ENCODE measurements around the gene MOGAT1. TPM values are rescaled to one million over a fixed set of nuclear protein-coding genes. Genes with fewer than 3 reads are reported as not detected.
"Not testable (repeated sequence)": the region's sequence is repeated elsewhere in the genome, so short reads cannot be mapped to it uniquely, and the experiment has no call there.

The MOGAT1 gene
- total and polyA plus RNA-seq, 8 donors, result 0.17 to 0.38 (median 0.29) TPM; not detected in 4

DNA sequence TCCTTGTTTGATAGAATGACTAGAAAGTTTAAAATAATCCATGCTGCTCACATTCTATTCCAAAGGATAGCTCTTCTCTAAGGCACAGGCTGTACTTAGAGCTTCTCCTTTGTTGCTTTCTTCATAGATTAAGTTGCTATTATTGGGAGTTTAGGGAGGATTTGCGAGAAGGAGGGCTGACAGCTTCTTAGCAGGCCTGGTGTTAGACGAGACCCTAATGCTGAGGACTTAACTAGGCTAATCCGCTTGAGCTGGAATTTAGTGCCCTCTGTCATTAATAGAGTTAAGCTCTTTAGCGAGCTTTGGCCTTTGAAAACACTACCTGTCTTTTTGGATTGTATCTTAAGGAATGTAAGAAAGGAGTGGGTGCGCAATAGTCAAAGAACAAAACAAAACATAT is 81.3 kb downstream of the MOGAT1 start:
- no peak for FAIRE-seq
- peak in 3 of 4 donors; percentile 2 to 11 (median 5) for ATAC-seq
- 59 to 66% methylated on average over 5 of the region's 5 CpGs for WGBS, 2 donors
- no peak overlapping the region for H3K4me3 ChIP-seq
- intact Hi-C loops (cut with DNase I), result no loop called here
- H3K36me3 ChIP-seq, result no peaks in the 10 kb centered on the region
- peaks cover 0 to 14% (median 11%) of the 10 kb centered on the region in 3 donors for H3K4me1 ChIP-seq
- TF ChIP-seq, protein P1, sequence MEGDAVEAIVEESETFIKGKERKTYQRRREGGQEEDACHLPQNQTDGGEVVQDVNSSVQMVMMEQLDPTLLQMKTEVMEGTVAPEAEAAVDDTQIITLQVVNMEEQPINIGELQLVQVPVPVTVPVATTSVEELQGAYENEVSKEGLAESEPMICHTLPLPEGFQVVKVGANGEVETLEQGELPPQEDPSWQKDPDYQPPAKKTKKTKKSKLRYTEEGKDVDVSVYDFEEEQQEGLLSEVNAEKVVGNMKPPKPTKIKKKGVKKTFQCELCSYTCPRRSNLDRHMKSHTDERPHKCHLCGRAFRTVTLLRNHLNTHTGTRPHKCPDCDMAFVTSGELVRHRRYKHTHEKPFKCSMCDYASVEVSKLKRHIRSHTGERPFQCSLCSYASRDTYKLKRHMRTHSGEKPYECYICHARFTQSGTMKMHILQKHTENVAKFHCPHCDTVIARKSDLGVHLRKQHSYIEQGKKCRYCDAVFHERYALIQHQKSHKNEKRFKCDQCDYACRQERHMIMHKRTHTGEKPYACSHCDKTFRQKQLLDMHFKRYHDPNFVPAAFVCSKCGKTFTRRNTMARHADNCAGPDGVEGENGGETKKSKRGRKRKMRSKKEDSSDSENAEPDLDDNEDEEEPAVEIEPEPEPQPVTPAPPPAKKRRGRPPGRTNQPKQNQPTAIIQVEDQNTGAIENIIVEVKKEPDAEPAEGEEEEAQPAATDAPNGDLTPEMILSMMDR (IDR thresholded peaks at IDR 0.05), result no peak
- H3K27ac ChIP-seq, result peak overlapping the region in 2 of 4 donors; percentile 59 to 60
- no peak for DNase-seq
- no peaks in the 10 kb centered on the region for H3K9me3 ChIP-seq
- H3K27me3 ChIP-seq, result no peaks in the 10 kb centered on the region

DNA sequence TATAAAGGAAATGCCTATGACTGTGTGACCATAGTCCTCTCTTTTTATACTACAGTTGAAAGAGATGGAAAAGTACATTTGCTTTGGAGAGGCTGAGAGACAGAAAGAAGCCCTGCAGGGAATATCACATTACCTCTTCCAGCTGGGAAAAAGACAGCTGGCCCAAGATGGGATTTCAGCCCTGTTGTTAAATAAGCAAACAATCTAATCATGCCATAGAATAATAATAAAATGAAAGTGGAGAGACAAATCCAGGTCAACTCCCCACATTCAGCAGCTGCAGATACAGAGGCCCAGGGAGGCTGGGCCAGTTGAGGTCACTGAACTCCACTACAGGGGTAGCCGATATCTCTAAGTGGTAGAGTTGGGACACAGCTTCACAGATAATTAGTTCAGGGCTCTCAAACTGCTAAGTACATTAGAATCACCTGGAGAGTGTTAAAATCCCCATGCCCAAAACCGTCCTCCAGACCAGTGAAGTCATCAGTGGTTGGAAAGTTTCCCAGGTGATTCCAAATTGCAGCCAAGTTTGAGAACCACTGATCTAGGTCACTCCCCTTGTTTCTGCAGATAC is 81.9 kb downstream of the MOGAT1 start:
- intact Hi-C loops (cut with DNase I), result no loop called here
- peak in 4 of 6 donors; percentile 35 to 69 (median 54) for DNase-seq
- no peaks in the 10 kb centered on the region for H3K27me3 ChIP-seq
- no peak for FAIRE-seq
- peak; percentile 80 to 92 (median 88) for ATAC-seq
- peaks cover 0 to 14% (median 11%) of the 10 kb centered on the region in 3 donors for H3K4me1 ChIP-seq
- WGBS, 2 donors, result 10 to 14% methylated on average over 2 of the region's 2 CpGs
- TF ChIP-seq, protein P1 (IDR thresholded peaks at IDR 0.05), result no peak
- H3K36me3 ChIP-seq, result no peaks in the 10 kb centered on the region
- no peaks in the 10 kb centered on the region for H3K9me3 ChIP-seq
- no peak overlapping the region for H3K4me3 ChIP-seq
- H3K27ac ChIP-seq, result peak overlapping the region; percentile 11 to 60 (median 41)

DNA sequence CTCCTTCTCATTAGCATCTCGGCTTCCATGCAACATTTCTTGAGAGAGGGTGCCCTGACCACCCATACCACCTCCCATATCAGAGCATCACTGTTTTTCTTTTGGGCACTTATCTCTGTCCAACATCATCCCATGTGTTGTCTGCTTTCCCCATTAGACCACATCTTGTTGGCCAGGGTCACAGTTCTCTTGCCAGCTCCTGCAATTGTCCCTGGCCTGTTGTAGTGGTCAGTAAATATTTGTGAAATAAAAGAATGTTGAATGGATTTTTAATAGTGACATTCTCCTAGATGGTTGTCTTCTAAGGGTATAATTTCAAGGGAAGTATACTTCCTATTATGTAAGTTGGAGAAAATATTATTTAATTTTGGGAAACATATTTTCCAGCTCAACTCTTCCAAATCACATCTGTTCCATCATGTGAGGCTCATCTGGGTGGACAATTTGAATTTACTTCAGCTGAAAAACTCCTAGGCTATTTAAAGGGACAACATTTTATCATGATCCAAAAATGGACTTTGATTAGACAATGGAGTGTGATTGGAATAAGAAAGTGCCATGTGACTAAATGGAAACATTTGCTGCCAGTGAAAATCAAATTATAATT is 83.0 kb downstream of the MOGAT1 start:
- intact Hi-C loops (cut with DNase I), result no loop called here
- no peaks in the 10 kb centered on the region for H3K9me3 ChIP-seq
- no peaks in the 10 kb centered on the region for H3K27me3 ChIP-seq
- ATAC-seq (no peak), FAIRE-seq (no peak), DNase-seq (no peak)
- H3K4me3 ChIP-seq, result no peak overlapping the region
- TF ChIP-seq, protein P1 (IDR thresholded peaks at IDR 0.05), result no peak
- H3K27ac ChIP-seq, result no peak overlapping the region
- peaks cover 0 to 14% (median 11%) of the 10 kb centered on the region in 3 donors for H3K4me1 ChIP-seq
- H3K36me3 ChIP-seq, result no peaks in the 10 kb centered on the region
- WGBS, 2 donors, result 100% methylated on average over 1 of the region's 1 CpG

DNA sequence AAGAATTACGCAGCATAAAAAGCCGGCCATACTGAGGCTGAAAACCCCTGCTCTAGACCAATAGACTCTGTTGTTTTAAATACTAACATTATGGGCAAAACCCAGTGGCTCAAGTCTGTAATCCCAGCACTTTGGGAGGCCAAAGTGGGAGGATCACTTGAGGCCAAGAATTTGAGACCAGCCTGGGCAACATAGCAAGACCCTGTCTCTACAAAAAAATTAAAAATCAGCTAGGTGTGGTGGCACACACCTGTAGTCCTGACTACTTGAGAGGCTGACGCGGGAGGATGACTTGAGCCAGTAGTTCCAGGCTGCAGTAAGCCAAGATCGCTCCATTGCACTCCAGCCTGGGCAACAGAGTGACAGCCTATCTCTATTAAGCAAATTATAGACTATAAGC is 84.1 kb downstream of the MOGAT1 start:
- H3K4me1 ChIP-seq, result peaks cover 0 to 14% (median 11%) of the 10 kb centered on the region in 3 donors
- H3K4me3 ChIP-seq; DNase-seq; intact Hi-C loops (cut with DNase I); ATAC-seq; H3K9me3 ChIP-seq; H3K27me3 ChIP-seq; H3K36me3 ChIP-seq; FAIRE-seq; H3K27ac ChIP-seq: not testable (repeated sequence)
- WGBS, 2 donors, result 78 to 90% methylated on average over 5 of the region's 5 CpGs

DNA sequence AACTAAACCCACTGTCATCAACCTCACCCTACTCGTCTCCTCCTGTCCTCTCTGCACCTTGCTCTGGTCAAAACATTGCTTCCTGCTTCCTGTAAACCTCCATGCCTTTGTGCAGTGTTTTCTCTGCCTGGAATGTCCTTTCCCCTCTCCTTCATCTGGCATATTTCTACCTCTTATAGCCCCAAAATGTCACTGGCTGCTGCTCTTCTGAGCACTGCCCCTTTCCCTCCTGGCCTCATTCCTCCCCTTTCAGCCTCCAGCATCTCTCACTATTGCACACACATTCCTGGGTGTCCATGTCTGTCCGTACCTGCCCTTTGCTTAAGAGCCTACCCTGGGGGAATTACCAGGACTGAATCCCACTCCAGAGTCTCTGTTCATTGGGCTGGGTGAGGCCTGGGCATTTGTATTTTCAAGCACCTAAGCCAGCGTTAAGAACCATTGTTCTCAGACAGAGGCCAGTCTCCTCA is 84.9 kb downstream of the MOGAT1 start:
- Histone ChIP-seq H3K9me3 (no peaks in the 10 kb centered on the region), H3K4me1 (peaks cover 0 to 14% (median 11%) of the 10 kb centered on the region in 3 donors), H3K27ac (no peak overlapping the region), H3K4me3 (no peak overlapping the region), H3K27me3 (no peaks in the 10 kb centered on the region), H3K36me3 (no peaks in the 10 kb centered on the region)
- WGBS, 2 donors, result 57 to 78% methylated on average over 3 of the region's 3 CpGs
- intact Hi-C loops (cut with DNase I), result no loop called here
- TF ChIP-seq, protein P1 (IDR thresholded peaks at IDR 0.05), result no peak
- ATAC-seq (no peak), FAIRE-seq (no peak), DNase-seq (no peak)

All from pancreas (tissue), 10 donors.